Motor neuron (in vitro differentiated cells): ENCODE data around the gene GPBAR1. TPM values are rescaled to one million over a fixed set of nuclear protein-coding genes. Genes with fewer than 3 reads are reported as not detected.

Experiments
- ATAC-seq, 8 experiments: fragments of 200-7000 bp; cut with Tn5 transposase; replicated peaks in 6 of 8; 2 replicates each; pipeline ENCODE4 v1.8.0; 2021; ENCODE audit warnings: mild to moderate bottlenecking in 8 of 8, moderate library complexity in 8 of 8
- H3K27ac ChIP-seq, 2 donors: fragments of 250-450 bp; sonication (Bioruptor Pico); 2 replicates each; pipeline ENCODE4 v1.9.0; 2021; ENCODE audit warnings: antibody characterized with exemption in 2 of 2, mild to moderate bottlenecking in 2 of 2, moderate library complexity in 1 of 2
- H3K4me1 ChIP-seq, 2 donors: fragments of 250-450 bp; sonication (Bioruptor Pico); replicated peaks in 1 of 2; 2 replicates each; pipeline ENCODE4 v1.6.1; 2021; ENCODE audit warnings: antibody characterized with exemption in 2 of 2, mild to moderate bottlenecking in 2 of 2, moderate library complexity in 1 of 2
- H3K4me3 ChIP-seq, 5 donors: fragments of 250-450 bp; sonication (Bioruptor Pico); 2 replicates each; pipeline ENCODE4 v1.9.0; 2021; ENCODE audit warnings: antibody characterized with exemption in 5 of 5, mild to moderate bottlenecking in 5 of 5, moderate library complexity in 4 of 5
- WGBS, 10 experiments: fragments of 450-650 bp; shearing (Covaris generic); methylation state at CpG; one replicate each; pipeline ENCODE4 v1.0.0; 2022; 5-methylcytosine and 5-hydroxymethylcytosine counted together
- in situ Hi-C, 9 experiments: fragments of 400-800 bp; cut with MboI; loops; one replicate each; pipeline ENCODE4 v1.15.0; 2021; ENCODE audit warnings: low sequenced_read_pairs in 9 of 9, low pct_unique_long_range_greater_than_20kb in 2 of 9; ENCODE audit not compliant: unreplicated experiment in 9 of 9
- total RNA-seq, 8 experiments: library from RNA; unstranded; fragments of 300-600 nt; gene quantifications; 2 replicates each; pipeline versions ENCODE4 v1.2.3 to v1.2.4, GENCODE V29; 2022

The GPBAR1 gene
- total RNA-seq, 8 experiments from 2014 or later, result 0.49 to 6.9 (median 0.85) TPM

DNA sequence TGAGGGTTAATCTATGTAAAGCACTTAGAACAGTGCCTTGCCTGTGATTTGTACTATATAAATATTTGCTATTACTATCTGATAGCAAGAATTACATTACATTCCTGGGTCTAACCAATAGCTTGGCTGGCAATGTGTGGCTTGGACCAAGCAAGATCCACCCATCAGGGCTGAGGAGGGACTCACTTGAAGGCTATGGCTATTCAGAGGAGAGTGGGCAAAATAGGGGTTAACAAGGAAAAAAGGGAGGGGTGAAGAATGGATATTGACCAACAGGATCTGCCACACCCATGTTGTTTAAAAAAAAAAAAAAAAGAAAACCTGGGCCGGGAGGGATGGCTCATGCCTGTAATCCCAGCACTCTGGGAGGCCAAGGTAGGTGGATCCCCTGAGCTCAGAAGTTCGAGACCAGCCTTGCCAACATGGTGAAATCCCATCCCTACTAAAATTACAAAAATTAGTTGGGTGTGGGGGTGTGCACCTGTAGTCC is 51.5 kb downstream of the GPBAR1 start:
- Histone ChIP-seq H3K4me3 (no peak overlapping the region), H3K4me1 (peaks cover 0 to 14% of the 10 kb centered on the region in 2 donors), H3K27ac (no peak overlapping the region)
- WGBS, 10 experiments, result 0 to 83% (median 54%) methylated on average over 1 to 2 of the region's 2 CpGs; no CpG with 5 or more reads in 2 of the 10 experiments
- ATAC-seq, result peak in 3 of 8 experiments; percentile 72 to 87 (median 85)
- in situ Hi-C loops, result no loop called here

DNA sequence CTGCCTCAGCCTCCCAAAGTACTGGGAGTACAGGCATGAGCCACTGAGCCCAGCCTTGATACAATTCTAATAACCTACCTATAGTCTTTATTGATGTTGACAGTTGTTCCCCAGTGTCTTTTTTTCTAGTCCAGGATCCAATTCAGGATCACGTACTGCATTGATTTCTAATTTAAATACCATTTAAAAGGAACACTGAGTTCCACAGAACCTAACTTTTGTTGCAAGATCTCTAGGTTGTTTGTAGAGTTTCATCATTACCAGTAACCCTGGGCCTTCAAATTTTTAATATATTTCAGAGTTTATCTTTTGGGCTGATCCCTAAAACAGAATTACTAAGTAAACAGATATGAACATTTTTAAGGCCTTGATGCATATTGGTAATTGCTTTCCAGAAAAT is 52.5 kb downstream of the GPBAR1 start:
- 0 to 100% (median 93%) methylated on average over 1 of the region's 1 CpG; no CpG with 5 or more reads in 2 of the 10 experiments for WGBS, 10 experiments
- peak in 1 of 8 experiments; percentile 49 for ATAC-seq

More for the DNA sequence above, 52.5 kb downstream of the GPBAR1 start:
- Histone ChIP-seq H3K4me1 (peaks cover 0 to 10% of the 10 kb centered on the region in 2 donors), H3K4me3 (no peak overlapping the region), H3K27ac (no peak overlapping the region)
- in situ Hi-C loops, result no loop called here

Other genes with a start within 250 kb of the GPBAR1 start
- gene RUFY4, start 191.8 kb upstream of the GPBAR1 start, total RNA-seq, result under 1 TPM in 7 of 8 experiments, not detected in 1; 0.21 to 0.95 (median 0.35) TPM
- gene CXCR2, start 135.0 kb upstream of the GPBAR1 start, total RNA-seq, result 10 to 100 TPM in 1 of 8 experiments, under 1 TPM in 5, not detected in 2; 0.04 to 23.8 (median 0.18) TPM
- 1 to 10 TPM in 1 of 8 experiments, under 1 TPM in 4, not detected in 3; 0.09 to 1.6 (median 0.21) TPM for gene CXCR1, start 94.1 kb upstream of the GPBAR1 start, total RNA-seq
- gene ARPC2, start 43.8 kb upstream of the GPBAR1 start, total RNA-seq, result 100 to 1,000 TPM in 7 of 8 experiments, 10 to 100 TPM in 1; 95.6 to 489 (median 176) TPM
- 100 to 1,000 TPM in 2 of 8 experiments, 10 to 100 TPM in 6; 61.0 to 179 (median 82.2) TPM for gene AAMP, start 9.1 kb downstream of the GPBAR1 start, total RNA-seq
- gene PNKD, start 9.5 kb downstream of the GPBAR1 start, total RNA-seq, result 100 to 1,000 TPM in 2 of 8 experiments, 10 to 100 TPM in 6; 41.4 to 122 (median 60.8) TPM
- gene TMBIM1, start 31.5 kb downstream of the GPBAR1 start, total RNA-seq, result 100 to 1,000 TPM in 1 of 8 experiments, 10 to 100 TPM in 3, 1 to 10 TPM in 3, under 1 TPM in 1; 0.54 to 276 (median 8.6) TPM
- gene CATIP, start 95.8 kb downstream of the GPBAR1 start, total RNA-seq, result 1 to 10 TPM in 3 of 8 experiments, under 1 TPM in 5; 0.11 to 9.0 (median 0.98) TPM
- gene SLC11A1, start 121.3 kb downstream of the GPBAR1 start, total RNA-seq, result 1 to 10 TPM in 4 of 8 experiments, under 1 TPM in 4; 0.50 to 3.1 (median 0.95) TPM
- 10 to 100 TPM in 5 of 8 experiments, 1 to 10 TPM in 3; 6.3 to 76.7 (median 23.0) TPM for gene CTDSP1, start 138.9 kb downstream of the GPBAR1 start, total RNA-seq
- under 1 TPM; 0.07 to 0.91 (median 0.33) TPM for gene VIL1, start 158.1 kb downstream of the GPBAR1 start, total RNA-seq